GM18873 (cell line): Measurements from ENCODE around the gene HNRNPD.
"Not testable (repeated sequence)": the region's sequence is repeated elsewhere in the genome, so short reads cannot be mapped to it uniquely, and the experiment has no call there.

Experiments used
- ATAC-seq: cut with Tn5 transposase; IDR thresholded peaks from one replicate; pipeline ENCODE4 v1.9.1; 2021; ENCODE audit warnings: mild to moderate bottlenecking, moderate library complexity, moderate number of reproducible peaks; ENCODE audit not compliant: unreplicated experiment, low FRiP score

Gene HNRNPD

GRCh38 chr4:82376109-82376508, 2.3 kb upstream of the HNRNPD start:
- ATAC-seq: no peak

GRCh38 chr4:82373486-82373815, 340 bp downstream of the HNRNPD start:
- ATAC-seq: peak; percentile 14

- ATAC-seq: no peak
Measured at GRCh38 chr4:82372517-82373485, 990 bp downstream of the HNRNPD start.

GRCh38 chr4:82371497-82371896, 2.3 kb downstream of the HNRNPD start:
- no peak for ATAC-seq

- no peak for ATAC-seq
Measured at GRCh38 chr4:82367438-82368097, 6.2 kb downstream of the HNRNPD start.

- ATAC-seq: not testable (repeated sequence)
Measured at GRCh38 chr4:82366431-82366830, 7.4 kb downstream of the HNRNPD start.

GRCh38 chr4:82363896-82364487, 9.8 kb downstream of the HNRNPD start:
- no peak for ATAC-seq

- ATAC-seq: no peak
Measured at GRCh38 chr4:82362565-82362964, 11.2 kb downstream of the HNRNPD start.

GRCh38 chr4:82360298-82361177, 13.3 kb downstream of the HNRNPD start:
- no peak for ATAC-seq

GRCh38 chr4:82358847-82359246, 14.9 kb downstream of the HNRNPD start:
- no peak for ATAC-seq

- ATAC-seq: no peak
Measured at GRCh38 chr4:82357640-82358039, 16.2 kb downstream of the HNRNPD start.

- no peak for ATAC-seq
Measured at GRCh38 chr4:82354788-82355187, 19.0 kb downstream of the HNRNPD start.

GRCh38 chr4:82352825-82353366, 20.9 kb downstream of the HNRNPD start:
- ATAC-seq: no peak

GRCh38 chr4:82352118-82352824, 21.5 kb downstream of the HNRNPD start:
- no peak for ATAC-seq

GRCh38 chr4:82346126-82346525, 27.7 kb downstream of the HNRNPD start:
- no peak for ATAC-seq

GRCh38 chr4:82335043-82335442, 38.7 kb downstream of the HNRNPD start:
- ATAC-seq: no peak

- ATAC-seq: not testable (repeated sequence)
Measured at GRCh38 chr4:82333641-82334040, 40.1 kb downstream of the HNRNPD start.

GRCh38 chr4:82331814-82332213, 42.0 kb downstream of the HNRNPD start:
- ATAC-seq: no peak

- ATAC-seq: no peak
Measured at GRCh38 chr4:82320351-82320750, 53.4 kb downstream of the HNRNPD start.
